ENCODE results near the gene RGR.
A peak's percentile ranks its signal among the peaks of the same experiment; 100 is the strongest.

The RGR gene
- 0 reads per million in 2 donors for total RNA-seq

- no peak for DNase-seq
Measured at GRCh38 chr10:84244651-84245270, at the start of gene RGR. RGR (plus strand) TSS chr10:84245053; CDS start chr10:84245091, 38 bp downstream.

GRCh38 chr10:84196083-84196482 is 48.8 kb upstream of the RGR start:
- peak in 1 of 5 experiments; percentile 31 for DNase-seq

DNA sequence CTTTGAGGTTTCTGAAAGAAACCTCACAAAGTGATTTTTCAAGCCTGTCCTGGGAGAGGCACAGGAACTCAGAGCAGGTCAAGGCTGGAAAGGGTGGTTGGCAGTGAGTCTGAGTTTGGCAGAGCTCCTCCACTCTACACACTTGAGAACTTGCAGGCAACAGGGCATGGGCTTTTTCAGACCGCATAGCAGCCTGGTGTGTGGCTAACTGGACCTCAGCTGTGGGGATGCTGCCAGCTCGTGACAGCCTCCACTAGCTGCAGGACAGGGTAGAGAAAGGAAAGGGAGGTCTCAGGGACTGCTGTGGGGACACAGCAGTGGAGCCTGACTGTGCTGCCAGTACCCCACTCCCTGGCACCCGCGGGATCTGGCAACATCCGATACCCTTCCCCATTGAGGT is 47.9 kb upstream of the RGR start:
- DNase-seq = no peak

DNA sequence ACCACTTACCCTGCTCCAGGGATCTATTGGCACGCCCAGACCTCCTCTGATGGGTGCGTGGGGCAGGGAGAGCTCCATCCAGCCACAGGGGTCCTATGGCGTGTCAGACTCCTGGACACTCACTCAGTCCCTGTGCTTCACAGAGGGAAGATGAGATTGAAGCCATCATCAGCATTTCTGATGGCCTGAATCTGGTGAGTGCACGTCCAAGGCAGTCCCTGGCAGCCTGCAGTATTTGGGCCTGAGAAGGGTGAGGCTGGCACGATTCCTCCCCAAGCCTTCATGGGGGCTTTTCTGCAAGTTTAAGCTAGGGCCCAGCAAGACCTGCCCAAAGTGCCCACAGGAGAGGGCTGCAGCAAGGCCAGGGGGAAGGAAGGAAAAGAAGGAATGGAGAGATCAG is 47.2 kb upstream of the RGR start:
- no peak for DNase-seq

DNA sequence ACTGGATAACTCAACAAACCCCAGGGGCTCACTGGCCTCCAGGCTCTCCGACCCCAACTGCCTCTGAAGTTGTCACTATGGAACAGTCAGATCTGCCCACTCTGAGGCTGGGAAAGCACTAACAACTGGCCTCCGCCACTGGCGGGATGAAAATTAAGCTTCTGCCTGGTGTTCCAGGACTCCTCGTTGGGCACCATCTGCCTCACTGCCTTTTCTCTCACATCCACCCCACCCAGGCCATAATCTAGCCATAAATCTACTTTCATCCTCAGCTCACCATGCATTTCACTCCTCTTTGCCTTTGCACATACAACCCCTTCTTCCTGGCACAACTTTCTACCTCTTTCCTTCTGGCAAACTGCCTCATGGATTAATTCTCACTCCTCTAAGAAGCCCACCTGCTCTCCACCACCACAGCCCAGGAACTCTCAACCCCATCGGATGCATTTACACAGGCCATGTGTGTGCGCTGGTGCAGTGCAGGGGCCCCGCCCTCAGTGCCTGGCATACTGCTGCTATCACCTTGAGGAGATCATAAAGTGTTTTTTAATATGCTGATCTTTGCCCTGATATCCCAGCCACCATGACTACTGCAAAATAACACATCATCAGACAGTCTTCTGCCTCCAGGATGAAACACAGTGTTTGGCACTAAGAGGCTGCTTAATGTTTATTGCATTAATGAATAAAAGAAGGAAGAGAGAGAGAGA is 46.5 kb upstream of the RGR start:
- no peak for DNase-seq

GRCh38 chr10:84200537-84201243 is 44.2 kb upstream of the RGR start:
- no peak for DNase-seq

DNA sequence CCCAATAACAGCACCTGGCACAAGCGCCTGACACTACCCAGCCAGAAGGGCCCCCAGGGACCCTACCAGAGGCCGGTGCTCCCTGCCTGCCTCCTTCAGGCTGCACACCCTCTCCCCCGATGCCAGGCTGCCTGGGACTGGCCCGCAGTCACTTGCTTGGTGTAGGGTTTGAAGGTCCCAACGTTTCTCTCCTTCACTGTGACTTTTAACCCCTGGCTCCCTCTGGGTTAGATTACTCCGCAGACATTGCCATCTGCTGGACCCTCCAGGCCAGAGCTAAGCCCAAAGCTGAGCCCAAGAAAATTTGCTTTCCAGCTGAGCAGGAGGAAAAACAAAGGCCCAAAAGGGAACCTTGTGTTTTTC is 43.6 kb upstream of the RGR start:
- DNase-seq = no peak

GRCh38 chr10:84201682-84202081 is 43.2 kb upstream of the RGR start:
- DNase-seq = no peak

GRCh38 chr10:84202349-84202748 is 42.5 kb upstream of the RGR start:
- DNase-seq = no peak

- no peak for DNase-seq
Measured at GRCh38 chr10:84204122-84204521, 40.7 kb upstream of the RGR start.

GRCh38 chr10:84204610-84205009 is 40.2 kb upstream of the RGR start:
- DNase-seq = no peak

GRCh38 chr10:84205049-84205852 is 39.6 kb upstream of the RGR start:
- peak in 4 of 5 experiments; percentile 21 to 57 (median 44) for DNase-seq

GRCh38 chr10:84205853-84206525 is 38.9 kb upstream of the RGR start:
- no peak for DNase-seq

DNA sequence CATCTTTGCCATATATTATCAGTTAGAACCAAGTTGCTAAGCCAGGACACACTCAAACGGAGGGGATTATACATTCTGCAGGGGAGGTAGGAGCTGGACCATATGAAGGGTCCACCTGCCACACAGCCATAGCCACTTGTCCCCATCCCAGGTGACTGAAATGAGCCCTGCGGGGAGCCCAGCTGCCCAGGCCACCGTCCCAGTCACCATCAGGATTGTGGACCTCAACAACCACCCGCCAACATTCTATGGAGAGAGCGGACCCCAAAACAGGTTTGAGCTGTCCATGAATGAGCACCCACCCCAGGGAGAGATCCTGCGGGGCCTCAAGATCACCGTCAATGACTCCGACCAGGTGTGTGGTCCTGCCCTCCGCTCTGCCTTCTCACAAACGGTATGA is 36.8 kb upstream of the RGR start:
- no peak for DNase-seq

GRCh38 chr10:84211566-84211965 is 33.3 kb upstream of the RGR start:
- DNase-seq = no peak

DNA sequence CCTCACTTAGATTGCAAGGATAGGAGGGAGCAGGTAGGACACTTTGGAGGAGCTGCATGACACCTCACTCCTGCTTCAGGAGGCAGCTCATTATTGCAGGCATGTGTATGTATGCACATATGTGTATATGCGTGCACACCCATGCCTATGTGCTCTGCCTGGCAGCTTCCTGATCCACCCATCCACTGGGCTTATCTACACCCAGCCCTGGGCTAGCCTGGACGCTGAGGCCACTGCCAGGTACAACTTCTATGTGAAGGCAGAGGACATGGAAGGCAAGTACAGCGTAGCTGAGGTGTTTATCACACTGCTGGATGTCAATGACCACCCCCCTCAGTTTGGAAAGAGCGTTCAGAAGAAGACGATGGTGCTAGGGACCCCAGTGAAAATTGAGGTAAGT is 32.8 kb upstream of the RGR start:
- no peak for DNase-seq

- DNase-seq = no peak
Measured at GRCh38 chr10:84213076-84213475, 31.8 kb upstream of the RGR start.

DNA sequence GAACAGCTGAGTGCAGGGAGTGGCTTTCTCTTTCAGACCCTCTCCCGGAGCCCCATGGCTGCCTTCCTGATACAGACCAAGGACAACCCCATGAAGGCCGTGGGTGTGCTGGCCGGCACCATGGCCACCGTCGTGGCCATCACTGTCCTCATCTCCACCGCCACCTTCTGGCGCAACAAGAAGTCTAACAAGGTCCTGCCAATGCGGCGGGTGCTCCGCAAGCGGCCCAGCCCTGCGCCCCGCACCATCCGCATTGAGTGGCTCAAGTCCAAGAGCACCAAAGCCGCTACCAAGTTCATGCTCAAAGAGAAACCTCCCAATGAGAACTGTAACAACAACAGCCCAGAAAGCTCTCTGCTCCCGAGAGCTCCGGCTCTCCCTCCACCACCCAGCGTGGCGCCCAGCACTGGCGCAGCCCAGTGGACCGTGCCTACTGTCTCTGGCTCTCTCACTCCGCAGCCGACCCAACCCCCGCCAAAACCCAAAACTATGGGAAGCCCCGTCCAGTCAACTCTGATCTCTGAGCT is 30.7 kb upstream of the RGR start:
- no peak for DNase-seq

DNA sequence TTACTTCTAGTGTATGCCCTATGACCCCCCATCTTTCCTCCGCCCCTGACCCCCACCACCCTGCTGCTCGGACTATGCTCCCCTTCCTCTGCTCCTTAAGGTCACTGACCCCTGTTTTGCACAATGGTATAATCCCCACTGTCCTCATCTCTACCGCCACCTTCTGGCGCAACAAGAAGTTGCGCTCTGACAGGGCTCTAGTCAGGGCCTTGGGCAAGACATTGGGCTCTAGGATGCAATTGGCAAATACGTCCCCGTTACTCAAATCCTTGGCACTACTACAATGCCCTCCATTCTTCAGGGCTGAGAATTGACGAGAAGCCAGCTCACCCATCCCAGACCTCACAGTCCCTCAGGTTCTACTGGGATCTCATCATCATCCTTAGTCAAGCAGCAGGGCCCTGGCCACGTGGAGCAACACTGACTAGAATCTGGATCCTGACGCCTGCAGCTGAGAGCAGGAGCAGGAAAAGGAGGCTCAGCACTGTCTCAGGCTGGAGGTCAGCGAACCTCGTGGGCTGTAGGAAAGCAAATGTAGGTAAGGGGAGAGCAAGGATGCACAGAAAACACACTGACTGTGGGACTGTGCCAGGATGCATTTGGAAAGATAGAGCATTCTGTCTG is 30.1 kb upstream of the RGR start:
- peak in 1 of 5 experiments; percentile 35 for DNase-seq

- DNase-seq = no peak
Measured at GRCh38 chr10:84216834-84217233, 28.0 kb upstream of the RGR start.

DNA sequence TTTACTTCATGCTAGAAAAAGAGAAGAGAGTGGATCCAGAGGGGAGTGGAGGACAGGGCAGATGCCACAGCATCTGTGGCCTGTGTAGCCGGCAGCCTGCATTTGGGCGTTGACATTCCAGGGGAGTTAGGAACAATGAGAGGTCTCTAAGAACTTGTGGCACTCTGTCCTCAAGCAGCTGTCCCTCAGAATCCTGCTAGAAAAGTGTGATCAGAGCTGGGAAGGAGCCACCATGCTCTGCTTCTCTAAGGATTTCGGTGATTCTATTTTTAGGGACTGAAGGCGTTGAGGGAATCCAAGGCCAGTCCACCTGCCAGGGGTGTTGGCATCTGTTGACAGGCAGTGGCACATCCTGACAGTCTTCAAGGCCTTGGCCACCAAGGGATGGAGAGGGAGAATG is 27.1 kb upstream of the RGR start:
- no peak for DNase-seq

GRCh38 chr10:84221916-84222315 is 22.9 kb upstream of the RGR start:
- no peak for DNase-seq
